ENCODE measurements around the gene UBE3B.

GRCh38 chr12:109572506-109572845 is 95.0 kb downstream of the UBE3B start:
- TF ChIP-seq POLR2AphosphoS5 (IDR thresholded peaks at IDR 0.05; ENCODE audit: low read depth, low read length) (no peak), POLR2A (IDR thresholded peaks at IDR 0.05; ENCODE audit: low read depth, low read length) (no peak)
